OCI-LY1 (cell line): ENCODE data around the gene NCAM1.

Experiments used
- EZH2 ChIP-seq: fragments of 200-600 bp; sonication (generic), shearing (Covaris generic); IDR thresholded peaks from 2 replicates; pipeline ENCODE4 v1.8.0; 2017; ENCODE audit warnings: borderline replicate concordance, mixed run types, mild to moderate bottlenecking, antibody characterized with exemption, low read length, moderate library complexity, mixed read lengths
- TF ChIP-seq, protein P1 (sequence below): fragments of 200-600 bp; sonication (generic), shearing (Covaris generic); IDR thresholded peaks from 2 replicates; pipeline ENCODE4 v1.5.1; 2017; ENCODE audit warnings: mild to moderate bottlenecking, antibody characterized with exemption, low read length, moderate library complexity, mixed read lengths

DNA sequence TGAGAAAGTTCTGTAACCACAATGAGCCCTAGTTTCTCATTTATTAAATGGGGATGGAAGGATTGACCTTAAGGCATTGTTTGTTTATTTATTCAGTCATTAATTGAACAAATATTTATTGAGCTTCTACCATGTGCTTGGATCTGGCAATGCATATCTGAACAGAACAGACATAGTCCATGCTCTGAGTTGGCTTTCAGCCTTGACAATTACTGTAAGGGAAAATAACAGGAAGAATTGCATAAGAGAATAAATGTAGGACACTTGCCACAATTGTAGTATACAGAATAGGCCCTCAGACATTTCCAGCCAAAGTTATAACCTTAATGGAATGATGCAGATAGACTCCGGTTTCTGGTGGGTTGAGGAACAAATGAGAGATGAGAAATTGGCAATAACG, 192.6 kb downstream of the NCAM1 start:
- TF ChIP-seq, protein P1, sequence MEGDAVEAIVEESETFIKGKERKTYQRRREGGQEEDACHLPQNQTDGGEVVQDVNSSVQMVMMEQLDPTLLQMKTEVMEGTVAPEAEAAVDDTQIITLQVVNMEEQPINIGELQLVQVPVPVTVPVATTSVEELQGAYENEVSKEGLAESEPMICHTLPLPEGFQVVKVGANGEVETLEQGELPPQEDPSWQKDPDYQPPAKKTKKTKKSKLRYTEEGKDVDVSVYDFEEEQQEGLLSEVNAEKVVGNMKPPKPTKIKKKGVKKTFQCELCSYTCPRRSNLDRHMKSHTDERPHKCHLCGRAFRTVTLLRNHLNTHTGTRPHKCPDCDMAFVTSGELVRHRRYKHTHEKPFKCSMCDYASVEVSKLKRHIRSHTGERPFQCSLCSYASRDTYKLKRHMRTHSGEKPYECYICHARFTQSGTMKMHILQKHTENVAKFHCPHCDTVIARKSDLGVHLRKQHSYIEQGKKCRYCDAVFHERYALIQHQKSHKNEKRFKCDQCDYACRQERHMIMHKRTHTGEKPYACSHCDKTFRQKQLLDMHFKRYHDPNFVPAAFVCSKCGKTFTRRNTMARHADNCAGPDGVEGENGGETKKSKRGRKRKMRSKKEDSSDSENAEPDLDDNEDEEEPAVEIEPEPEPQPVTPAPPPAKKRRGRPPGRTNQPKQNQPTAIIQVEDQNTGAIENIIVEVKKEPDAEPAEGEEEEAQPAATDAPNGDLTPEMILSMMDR, result no peak
- no peak for TF ChIP-seq EZH2
